Esophagus mucosa (tissue), 1 donor: Measurements from ENCODE around the gene CKAP2L. TPM values are rescaled to one million over a fixed set of nuclear protein-coding genes. Genes with fewer than 3 reads are reported as not detected.

Source experiments
- ATAC-seq: fragments of 200-7000 bp; cut with Tn5 transposase; one replicate; pipeline ENCODE4 v1.9.1; 2020
- total RNA-seq: library from RNA; stranded (reverse); gene quantifications from one replicate; pipeline ENCODE4 v1.2.4, GENCODE V29; 2023
- donor health status: DM: yes; HTN: yes; CAD: no.

Gene CKAP2L
- total RNA-seq, 1 donor from 2014 or later, result 14.0 TPM

DNA sequence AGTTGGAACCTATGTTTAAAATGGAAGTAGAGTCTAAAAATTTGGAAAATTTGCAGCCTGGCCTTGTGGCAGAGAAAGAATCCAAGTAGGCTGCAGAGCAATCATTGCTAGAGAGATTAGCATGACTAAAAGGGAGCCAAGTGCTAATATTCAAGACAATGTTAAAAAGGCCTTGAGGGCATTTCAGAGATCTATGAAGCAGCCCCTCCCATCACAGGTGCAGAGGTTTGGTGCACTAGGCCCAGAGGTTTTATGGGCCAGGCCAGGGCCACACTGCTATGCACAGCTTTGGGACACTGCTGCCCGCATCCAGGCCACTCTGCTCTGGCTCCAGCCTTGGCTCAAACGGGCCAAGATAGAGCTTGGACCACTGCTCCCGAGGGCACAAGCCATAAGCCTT lies 26.6 kb upstream of the CKAP2L start:
- no peak for ATAC-seq

DNA sequence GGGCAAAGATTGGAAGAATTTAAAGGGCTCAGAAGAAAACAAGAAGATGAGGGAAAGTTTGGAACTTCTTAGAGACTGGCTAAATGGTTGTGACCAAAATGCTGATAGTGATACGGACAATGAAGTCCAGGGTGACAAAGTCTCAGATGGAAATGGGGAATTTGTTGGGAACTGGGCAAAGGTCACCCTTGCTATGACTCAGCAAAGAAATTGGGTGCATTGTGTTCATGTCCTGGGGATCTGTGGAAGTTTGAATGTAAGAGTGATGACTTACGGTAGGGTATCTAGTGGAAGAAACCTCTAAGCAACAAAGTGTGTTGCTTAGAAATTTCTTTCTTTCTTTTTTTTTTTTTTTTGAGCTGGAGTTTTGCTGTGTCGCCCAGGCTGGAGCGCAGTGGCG lies 25.9 kb upstream of the CKAP2L start:
- no peak for ATAC-seq

DNA sequence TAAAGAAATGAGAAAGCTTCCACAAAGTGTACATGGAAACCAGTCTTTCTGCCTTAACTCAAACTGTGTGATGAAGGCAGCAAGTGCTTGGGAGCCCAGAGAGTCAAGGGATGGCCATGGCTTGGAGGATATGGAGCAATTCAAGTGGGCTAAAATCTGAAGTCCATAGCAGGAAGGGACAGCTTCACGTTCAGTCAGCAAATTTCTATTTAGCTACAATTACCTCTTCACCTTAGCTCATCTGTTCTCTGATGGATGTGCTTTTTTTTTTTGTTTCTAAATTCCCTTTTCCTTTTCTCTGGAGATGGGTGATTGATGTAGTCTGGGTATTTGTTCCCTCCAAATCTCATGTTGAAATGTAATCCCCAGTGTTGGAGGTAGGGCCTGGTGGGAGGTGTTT lies 24.8 kb upstream of the CKAP2L start:
- ATAC-seq, result no peak

DNA sequence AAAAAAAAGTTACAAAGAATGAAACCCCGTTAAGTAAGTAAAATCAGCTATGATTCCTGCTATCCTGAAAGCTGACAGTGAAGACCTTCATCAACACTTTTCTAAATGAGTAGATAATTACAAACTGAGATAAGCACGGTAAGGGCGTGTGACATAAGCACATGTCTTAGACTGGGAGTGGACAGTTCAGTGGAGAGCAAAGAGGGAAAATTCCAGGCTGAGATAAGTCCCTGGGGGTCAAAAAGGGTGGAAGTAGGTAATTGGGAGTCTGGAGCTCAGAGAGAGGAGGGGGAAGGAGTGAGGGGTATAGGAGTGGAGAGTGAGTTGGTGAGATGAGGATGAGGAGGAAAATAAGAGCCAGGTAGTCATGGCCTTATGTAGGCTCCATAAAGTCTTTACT lies 24.2 kb upstream of the CKAP2L start:
- ATAC-seq, result no peak

DNA sequence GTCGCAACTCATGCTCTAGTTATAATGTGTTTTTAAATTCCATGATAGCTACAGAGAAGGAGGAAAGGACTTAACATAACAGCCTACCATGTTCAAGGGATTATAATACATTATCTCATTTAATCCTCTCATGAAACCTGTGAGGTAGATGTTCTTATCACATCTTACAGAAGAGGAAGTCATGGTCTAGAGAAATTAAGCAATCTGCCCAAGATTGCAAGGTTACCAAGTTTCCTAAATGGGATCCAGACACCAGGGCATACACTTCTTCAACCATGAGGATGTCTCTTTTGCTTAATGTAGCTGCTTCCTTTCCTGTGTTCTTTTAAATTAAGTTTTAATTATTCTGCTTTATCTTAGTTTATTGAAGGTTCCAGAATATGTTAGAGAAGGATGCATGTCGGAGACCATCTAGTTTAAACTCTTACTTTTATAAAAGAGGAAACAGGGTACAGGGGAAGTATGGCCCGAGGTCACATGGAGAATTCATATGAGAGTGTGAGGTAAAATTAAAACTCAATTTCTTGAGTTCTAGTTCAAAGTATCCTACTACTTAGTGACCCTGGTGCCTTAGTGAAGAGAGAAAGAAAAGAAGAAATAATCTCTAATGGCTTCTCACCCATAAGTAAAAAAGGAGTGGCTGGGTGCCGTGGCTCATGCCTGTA lies 23.5 kb upstream of the CKAP2L start:
- no peak for ATAC-seq

DNA sequence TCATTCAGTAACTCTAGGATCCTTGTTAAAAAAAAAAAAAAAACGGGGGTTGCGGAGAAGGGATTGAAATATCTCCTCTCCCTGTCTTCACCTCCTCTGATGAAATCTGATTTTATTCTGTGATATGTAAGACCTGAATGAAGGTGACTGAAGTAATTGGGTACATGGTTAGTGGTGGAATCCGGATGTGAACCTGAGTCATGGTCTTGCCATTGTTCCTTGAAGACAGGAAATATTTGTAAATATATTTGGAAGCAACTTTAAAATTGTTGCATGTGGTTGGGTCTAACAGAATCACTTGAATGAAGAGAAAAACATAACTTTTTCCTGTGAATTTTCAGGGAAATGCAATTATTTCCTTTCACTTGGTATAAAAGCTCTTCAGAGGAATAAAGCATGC lies 22.9 kb upstream of the CKAP2L start:
- no peak for ATAC-seq

DNA sequence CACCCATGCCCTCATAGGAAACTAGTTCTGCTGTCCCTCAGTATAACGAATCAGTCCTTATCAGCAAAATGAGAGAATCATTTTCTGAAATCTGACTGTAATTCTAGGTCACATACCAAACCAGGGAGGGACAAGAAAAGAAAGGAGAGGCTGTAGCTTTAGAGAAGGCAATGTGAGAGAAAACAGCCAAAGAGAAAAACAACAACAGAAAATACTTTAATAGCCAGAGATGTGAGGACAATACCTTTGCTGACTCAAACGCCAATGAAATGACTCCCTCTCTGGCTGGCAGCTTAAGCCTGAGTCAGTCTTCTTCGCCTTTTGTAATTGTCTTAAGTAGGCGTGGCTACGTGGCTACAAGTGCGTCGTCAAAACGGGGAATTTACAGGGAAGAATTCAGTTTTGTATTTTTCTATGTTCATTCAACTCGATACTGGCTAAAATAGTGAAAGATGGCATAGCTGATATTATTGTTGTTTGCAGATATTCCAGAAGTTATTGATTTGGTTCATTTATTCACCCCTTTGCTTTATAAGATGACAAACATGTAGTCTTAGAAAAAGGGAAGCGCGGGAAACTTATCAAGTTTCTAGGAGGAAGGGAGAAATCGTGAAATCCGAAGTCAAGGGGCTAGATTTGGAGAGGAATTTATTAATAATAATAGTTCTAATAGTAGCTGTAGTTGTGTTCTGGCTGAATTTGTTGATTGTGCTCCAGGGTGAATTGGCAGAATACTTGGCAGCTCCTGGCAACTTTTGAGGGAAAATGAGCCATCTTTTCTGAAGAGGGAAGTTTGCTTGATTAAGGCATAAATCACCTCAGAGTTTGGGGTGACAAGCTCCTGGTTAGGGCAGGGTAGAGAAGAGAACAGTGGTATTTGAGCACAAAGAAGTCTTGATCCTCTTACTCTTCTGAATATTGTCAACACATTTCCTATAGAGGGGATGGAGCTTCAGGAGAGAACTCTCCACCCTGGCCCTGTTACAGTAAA lies 20.1 kb upstream of the CKAP2L start, which contains the start of gene IL1A:
IL1A (minus strand) TSS at position 295 of the 991 bp plus-strand sequence. CDS start 723 bp downstream, outside the sequence.
- peak; percentile 85 for ATAC-seq

DNA sequence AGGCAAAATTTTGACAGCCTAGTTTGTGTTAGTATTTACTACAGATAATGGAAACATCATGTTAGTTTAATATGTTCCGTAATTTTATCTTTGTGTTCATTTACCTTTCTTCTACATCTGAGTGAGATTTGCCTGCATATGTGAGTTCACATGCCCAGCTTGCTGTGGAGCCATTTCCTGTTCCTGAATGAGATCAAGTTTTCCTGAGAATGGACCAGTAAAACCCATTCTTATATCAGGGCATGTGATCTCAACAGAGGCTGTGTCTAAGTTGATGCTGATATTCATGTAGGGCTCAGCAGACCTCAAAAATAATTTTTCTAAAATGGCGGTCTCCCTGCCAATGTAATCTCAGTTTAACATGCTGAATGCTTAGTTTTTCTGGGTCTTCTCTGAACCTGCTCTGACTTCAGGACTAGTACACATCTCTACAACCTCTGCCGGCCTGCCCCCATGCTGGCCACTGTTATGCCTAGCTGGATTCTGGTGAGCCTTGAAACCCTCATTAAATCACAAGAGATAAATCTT lies 18.8 kb upstream of the CKAP2L start:
- ATAC-seq, result no peak

DNA sequence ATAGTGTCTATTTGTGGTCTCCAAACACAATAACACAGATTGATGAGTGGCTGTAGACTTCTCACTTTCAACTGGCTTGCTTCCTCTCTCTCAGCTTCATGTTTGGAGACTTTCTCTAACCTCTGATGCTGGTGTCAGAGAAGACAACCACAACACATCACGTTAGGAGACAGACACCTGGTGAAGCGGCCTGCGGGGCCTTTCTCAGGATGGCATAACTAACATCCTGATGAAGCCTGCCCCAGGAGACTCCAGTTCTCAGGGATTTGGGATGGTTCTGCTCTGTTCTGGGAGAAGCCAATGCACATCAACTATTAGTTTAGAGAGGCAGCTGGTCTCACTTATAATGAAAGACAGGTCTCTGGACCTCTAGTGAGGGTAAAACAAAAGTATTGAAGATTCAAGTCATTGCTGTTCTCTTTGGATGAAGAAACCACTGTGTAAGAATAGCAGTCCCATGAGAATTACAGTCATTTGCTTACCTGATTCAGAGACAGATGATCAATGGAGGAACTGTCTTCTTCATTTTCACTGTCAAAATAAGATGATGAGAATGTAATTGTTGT lies 17.9 kb upstream of the CKAP2L start:
- ATAC-seq, result no peak

DNA sequence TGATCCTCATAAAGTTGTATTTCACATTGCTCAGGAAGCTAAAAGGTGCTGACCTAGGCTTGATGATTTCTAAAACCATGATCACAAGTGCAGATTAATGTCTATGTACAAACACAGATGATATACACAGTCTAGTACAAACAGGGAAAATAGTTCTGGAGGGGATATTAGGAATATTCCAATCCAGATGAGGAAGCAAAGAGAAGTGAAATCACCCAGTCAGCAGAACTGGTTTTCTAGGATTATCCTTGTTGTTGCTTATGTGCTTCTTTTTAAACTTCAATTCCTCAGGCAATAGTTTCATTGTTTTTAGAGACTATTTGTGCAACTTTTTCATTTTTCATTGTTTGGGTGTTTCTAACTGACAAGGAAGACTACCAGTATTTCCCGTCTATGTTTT lies 15.2 kb upstream of the CKAP2L start:
- ATAC-seq, result no peak

DNA sequence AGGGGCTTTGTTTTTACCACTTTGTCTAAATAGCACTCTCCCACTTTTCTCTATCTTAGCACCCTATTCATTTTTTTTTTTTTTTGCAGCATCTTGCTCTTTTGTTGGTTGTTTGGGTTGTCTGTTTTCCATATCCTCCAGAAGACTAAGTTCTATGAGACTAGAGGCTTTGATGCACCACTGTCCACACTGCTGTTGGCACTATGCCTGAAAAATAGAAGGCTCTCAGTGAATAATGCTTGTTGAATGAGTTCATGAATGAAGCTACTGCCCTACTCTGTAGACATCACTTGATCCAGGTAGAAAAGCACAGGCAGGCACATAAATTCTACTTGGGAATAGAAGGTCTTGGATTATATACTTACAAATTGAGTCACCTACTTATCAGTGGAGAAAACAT lies 12.6 kb upstream of the CKAP2L start:
- ATAC-seq, result no peak

DNA sequence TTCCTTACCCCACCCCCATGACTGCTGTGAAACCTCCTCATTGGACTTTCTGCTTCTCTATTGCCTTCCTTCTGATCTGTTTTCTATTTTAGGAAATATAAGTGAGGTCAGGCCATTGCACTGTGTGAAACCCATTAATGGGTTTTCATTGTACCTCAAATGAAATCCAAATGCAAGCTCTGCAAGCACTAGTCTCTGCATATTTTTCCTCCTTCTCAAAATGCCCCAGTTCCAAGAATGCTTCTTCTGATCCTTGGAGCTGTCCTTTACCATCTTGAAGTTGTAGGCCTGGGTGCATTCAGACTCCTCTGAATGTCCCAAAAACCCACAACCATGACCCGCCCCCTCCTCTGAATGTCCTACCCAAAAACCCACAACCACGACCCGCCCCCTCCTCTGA lies 11.7 kb upstream of the CKAP2L start:
- ATAC-seq, result no peak

DNA sequence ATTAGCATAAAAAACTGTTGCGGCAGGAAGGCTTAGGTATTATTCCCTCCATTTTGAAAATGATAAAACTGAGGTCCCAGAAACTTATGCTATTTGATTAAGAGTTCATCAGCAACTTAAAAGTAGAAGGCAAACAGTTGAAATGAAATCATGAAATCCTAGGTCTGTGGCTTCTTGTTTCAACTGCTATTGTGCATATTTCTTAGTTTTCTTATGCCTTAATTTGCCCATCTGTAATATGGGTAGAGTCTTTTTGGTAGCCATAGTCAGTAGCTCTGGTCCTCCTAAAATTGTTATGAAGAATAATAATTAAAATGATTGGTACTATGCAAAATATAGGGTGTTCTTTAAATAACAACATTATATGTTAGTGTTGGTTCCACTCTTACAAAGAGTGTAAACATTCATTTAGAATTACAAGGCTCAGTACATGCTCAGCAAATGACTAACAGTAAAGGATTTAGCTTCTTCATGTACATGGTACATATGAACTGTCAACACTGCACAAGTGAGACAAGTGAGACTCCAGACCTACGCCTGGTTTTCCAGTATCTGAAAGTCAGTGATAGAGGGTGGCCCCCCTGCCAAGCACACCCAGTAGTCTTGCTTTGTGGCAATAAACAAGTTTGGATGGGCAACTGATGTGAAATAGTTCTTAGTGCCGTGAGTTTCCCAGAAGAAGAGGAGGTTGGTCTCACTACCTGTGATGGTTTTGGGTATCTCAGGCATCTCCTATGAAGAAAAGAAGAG lies 10.3 kb upstream of the CKAP2L start:
- no peak for ATAC-seq

DNA sequence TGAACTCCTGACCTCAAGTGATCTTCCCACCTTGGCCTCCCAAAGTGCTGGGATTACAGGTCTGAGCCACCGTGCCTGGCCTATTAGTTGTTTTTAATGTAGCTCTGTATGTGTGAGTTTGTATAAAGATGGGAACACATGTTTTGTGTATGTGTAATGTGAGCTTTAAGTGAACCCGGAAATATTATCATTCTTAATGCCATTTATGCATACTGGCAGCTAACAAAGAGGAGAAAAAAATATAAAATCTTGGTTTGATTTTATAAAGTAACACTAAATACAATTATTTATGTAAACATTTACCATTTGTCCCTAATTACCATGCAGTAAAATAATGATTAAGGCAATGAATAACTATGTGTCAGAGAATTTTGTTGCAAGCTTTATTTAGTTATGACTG lies 9.1 kb upstream of the CKAP2L start:
- ATAC-seq, result no peak

DNA sequence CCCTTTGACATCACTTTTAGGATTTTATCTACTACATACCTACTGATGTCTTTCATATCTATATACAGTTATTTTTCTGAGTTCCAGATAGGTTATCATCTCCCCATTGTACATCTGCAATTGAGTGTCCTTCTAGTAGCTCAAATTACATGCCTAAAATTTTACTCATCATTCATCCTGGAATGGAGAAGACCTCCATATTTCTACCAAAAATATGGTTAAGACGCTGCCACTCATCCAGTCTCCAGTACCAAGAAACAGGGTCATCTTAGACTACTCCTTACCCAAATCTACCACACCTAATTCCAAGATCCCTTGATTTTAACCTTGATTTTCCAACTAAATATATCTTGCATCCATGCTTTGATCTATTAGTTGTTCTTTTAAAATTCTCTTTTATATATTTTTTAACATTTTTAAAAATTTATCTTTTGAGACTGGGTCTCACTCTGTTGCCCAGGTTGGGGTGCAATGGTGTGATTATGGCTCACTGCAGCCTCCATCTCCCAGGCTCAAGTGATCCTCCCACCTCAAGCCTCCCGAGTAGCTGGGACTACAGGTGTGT lies 8.6 kb upstream of the CKAP2L start:
- ATAC-seq, result no peak

DNA sequence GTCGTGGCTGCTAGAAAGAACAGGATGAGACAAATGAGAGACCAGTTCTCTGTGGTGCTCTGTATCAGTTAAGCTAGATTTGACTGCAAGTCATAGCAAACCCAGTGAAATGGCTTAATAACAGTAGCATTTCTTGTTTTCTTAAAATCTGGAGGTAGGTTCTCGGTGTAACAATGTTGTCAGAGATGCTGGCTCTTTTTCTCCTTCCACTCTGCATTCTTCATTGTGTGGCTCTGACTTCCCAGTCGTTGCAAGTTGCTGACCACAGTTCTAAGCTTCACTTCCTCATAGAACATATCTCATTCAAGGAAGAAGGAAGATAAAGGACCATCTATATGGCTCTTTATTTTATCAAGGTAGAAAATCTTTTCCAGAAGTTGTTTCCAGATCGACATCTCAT lies 7.9 kb upstream of the CKAP2L start:
- ATAC-seq, result no peak

DNA sequence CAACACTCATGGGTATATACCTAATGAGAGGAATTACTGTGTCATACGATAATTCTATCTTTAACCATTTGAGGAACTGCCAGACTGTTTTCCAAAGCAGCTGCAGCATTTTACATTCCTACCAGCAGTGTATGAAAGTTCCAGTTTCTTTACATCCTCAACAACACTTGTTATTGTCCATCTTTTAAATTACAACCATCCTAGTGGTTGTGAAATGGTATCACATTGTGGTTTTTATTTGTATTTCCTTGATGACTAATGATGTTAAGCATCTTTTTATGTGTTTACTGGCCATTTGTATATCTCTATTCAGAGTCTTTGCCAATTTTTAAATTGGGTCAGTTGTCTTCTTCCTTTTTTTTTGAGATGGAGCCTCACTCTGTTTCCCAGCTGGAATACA lies 4.0 kb upstream of the CKAP2L start:
- ATAC-seq, result no peak

DNA sequence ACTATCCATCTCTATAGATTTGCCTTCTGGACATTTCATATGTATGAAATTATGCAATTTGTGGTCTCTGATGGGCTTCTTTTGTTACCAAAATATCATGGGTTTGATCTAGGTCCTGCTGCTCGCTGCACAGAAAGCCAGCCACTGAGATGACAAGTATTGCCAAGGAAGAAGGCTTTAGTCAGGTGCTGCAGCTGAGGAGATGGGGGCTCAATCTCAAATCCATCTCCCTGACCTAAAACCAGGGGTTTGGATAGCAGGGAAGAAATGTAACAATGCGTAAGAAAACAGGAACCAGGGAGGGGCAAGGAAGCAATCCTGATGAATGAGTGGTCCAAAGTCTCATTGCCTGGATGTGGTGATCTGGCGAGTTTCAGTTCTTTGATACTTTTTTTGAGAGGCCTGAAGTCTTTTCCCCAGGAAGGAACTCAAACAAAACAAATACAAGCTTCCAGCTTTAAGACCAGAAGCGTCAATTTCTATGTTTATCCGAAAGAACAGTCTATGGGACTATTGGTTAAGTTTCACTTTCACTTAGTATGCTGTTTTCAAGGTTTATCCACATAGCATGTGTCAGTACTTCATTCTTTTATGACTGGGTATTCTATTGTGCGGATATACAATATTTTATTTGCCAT lies 3.4 kb upstream of the CKAP2L start:
- no peak for ATAC-seq

DNA sequence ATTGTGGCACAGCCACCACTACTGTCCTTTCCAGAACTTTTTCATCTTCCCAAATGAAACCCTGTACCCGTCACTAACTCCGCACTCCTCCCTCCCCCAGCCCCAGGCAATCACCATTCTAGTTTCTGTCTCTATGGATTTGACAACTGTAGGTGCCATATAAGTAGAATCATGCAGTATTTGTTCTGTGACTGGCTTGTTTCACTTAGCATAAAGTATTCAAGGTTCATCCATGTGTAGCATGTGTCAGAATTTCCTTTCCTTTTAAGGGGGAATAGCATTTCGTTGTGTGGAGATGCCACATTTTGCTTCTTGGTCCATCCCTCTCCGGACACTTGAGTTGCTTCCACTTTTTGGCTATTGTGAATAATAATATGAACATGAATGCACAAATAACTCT lies 842 bp upstream of the CKAP2L start:
- ATAC-seq, result peak; percentile 6

DNA sequence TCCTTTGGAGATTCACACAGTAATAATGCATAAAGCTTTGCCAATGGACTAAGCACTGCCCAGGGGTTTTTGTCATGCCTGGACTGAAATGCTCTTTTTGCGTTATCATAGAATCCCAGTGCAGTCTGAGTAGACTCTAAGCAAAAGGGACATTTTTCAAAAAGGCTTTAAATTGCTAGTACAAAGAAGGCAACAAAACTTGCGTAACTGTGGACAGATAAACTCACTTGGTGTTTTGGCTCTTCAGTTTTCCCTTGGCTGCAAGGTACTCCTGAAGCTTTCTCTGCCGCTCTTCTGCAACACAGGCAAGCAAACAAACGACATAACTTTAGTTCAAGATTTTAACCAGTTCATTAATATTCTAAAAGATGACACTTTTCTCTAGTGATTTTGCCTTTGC lies 2.1 kb downstream of the CKAP2L start:
- ATAC-seq, result no peak

DNA sequence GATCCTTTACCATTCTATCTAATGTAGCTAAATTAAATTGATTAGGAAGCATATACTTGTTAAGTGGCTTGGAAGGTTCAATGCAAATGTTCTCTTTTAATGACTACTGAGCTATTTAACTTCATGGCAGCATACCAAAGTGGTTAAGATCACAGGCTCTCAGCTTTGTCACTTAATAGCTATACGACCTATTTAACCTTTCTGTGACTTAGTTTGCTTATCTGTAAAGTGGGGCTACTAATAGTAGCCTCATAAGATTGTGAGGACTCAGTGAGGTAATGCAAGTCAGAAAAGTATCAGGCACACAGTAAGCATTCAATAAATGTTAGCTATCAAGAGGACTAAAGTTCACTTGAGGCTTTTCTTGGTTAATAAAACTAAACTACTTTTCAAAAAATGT lies 4.3 kb downstream of the CKAP2L start:
- ATAC-seq, result no peak

DNA sequence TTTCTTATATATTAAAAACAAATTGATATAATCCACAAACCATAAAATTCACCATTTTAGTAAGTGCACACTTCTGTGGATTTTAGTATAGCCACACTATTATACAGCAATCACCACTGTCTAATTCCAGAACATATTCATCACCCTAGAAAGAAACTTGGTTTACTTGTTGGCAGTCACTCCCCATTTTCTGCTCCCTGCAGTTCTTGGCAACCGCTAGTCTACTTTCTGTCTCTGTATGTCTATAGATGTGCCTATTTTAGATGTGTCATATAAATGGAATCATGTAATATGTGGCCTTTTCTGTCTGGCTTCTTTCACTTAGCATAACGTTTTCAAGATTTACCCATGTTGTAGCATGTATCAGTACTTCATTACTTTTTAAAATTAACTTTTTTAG lies 5.7 kb downstream of the CKAP2L start:
- no peak for ATAC-seq
